ENCODE results near the gene CCL18.

GRCh38 chr17:36057911-36058310 is 6.2 kb upstream of the CCL18 start:
- TF ChIP-seq CTCF (IDR thresholded peaks at IDR 0.05; ENCODE audit: low read depth, low read length, poor library complexity, severe bottlenecking) (no peak), EZH2phosphoT487 (IDR thresholded peaks at IDR 0.05; ENCODE audit: borderline replicate concordance, low read length) (no peak)

Data from DOHH2 (cell line).